HG02610 (cell line): ENCODE measurements around the gene C1QTNF1.
"Not testable (repeated sequence)": the region's sequence is repeated elsewhere in the genome, so short reads cannot be mapped to it uniquely, and the experiment has no call there.

ENCODE experiments used
- ATAC-seq: cut with Tn5 transposase; IDR thresholded peaks from one replicate; pipeline ENCODE4 v1.9.1; 2021; ENCODE audit warnings: mild to moderate bottlenecking, moderate library complexity; ENCODE audit not compliant: unreplicated experiment

Gene C1QTNF1

DNA sequence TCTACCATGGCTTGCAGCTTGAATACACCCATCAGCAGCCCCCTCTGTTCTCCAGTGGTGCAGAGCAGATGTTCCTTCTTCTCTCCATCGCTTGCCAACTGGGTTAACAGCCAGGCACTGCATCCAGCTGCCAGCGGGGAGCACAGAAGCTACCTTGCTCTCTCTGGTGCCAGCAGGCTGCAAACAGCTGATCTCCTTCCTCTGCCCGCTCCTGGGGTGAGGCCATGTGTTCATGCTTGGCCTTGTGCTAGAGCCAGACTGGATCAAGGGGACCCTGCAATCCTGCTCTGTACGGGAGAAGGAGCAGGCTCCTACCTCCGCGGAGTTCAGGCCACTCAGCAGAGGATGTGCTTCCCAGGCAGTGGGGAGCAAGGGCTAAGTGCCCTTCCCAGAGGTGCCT lies 26.6 kb downstream of the C1QTNF1 start:
- no peak for ATAC-seq

DNA sequence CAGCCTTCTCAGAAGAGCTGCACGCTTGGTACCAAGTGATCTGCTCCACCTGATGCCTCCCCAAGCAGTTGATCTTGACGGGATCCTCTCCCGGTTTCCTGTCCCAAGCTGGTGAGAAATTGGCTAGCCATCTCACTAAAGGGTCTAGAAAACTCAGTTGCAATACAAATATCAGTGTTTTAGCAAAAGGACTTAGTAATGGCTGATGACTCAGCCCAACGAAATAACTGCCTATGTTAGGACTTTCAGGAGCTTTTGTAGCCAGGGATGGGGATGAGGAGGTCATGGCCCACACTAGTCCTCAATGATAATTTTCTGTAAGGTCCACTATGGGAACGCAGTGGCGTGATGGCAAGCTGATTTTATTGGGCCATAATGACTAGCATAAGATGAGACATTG lies 27.3 kb downstream of the C1QTNF1 start:
- no peak for ATAC-seq

DNA sequence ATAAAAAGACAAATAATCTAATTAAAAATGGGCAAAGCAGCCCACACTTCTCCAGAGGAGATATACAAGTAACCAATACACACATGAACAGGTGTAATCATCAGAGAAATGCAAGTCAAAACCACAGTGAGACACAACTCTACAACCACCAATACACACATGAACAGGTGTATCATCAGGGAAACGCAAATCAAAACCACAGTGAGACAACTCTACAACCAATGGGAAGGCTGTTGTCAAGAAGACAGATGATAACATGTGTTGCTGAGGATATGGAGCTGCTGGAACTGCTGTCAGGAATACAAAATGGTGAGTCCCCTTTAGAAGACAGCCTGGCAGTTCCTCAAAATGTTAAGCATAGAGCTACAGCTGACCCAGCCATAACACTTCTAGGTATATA lies 28.2 kb downstream of the C1QTNF1 start:
- no peak for ATAC-seq

DNA sequence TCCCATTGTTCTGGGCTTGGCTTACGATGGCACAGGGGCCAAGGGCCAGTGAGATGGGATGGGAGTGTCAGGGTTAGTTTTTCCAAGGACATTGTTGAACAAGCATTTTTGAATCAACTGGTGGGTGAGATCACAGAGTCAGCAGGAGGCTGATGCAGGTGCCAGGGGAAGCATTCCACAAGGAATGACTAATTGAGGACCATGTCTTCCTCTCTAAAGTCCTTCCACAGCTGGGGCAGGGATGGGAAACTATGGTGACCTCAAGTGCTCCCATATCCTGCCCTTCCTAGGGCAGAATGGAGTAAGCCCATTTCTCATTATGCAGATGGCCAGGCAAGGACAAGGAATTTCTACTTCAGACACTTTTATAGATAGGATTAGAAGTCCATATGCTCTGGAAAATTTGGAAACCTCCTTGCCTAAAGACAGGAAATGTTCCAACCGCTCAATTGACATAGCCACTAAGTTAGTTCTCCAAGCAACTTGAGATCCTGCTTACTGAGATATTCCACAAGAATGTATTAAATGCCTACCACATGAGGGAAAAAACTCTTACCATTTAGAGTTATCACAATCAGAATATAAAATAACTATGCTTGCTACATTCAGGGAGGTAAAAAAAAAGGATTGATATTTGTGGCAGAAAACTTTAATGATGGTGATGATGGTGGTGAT lies 29.4 kb downstream of the C1QTNF1 start:
- ATAC-seq: no peak

DNA sequence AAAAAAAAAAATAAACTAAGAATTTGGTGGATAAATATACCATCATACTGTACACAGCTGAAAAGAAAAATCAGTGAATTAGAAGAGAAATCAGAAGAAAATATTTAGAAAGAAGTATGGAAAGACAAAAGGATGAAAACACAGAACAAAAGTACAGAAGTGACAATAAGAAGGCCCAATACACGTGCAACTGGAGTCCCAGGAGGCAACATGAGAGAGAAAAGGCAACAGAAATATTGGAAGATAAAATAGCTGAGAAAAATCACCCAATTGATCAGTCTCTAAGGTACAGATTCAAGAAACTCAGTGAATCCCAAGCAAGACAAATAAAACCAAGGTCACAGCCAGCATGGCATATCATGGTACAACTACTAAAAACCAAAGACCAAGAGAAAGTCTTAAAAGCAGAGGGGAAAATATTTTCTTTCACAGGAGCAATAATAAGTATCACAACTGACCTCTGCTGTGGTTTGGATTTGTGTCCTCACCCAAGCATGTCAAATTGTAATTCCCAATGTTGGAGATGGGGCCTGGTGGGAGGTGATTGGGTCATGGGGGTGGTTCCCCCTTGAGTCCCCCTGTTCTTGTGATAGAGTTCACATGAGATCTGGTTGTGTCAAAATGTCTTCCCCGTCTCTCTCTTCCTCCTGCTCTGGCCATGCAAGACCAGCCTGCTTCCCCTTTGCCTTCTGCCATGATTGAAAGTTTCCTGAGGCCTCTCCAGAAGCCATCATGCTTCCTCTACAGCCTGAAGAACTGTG lies 30.4 kb downstream of the C1QTNF1 start:
- ATAC-seq: no peak

DNA sequence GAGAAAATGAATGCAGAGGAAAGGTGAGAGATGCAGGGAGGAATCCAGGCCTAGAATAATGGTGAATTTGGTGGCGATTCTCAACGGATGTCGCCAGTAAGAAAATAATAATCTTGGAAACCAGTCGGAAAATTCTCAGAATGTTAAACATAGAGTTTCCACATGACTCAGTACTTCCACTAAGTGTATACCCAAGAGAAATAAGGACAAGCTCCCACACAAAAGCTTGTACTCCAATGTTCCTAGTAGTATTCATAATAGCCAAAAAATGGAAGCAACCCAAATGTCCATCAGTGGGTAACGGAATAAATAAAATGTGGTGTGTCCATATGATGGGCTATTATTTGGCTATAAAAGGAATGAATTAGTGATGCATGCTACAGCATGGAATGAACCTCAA lies 31.2 kb downstream of the C1QTNF1 start:
- ATAC-seq: no peak

DNA sequence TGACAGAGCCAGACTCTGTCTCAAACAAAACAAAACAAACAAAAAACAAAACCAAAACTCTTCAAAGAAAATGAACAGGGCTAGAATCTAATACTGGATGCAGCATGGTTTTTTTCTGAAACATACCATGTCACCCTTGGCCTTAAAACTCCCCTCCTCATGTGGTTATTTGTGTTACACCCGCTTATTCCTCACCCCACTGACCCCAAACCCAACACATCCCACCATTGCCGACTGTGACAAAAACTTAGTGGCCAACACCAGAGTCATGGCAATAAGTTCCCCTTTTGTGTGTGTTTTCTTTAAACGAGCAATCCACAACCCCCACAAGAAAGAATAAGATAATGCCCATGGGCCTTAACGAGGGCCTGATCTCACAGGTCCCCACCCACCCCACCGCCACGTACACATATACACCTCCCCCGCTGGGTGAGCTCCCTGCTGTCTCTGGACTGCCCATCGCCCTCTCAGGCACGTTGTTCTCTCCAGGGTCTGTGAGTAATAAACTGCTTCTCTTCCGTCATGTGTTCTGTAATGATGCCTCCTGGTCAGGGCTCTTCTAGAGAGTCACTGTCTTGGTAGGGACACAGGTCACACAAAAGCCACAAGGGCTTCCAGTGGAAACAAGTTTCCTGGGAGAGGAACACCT lies 33.9 kb downstream of the C1QTNF1 start:
- no peak for ATAC-seq

DNA sequence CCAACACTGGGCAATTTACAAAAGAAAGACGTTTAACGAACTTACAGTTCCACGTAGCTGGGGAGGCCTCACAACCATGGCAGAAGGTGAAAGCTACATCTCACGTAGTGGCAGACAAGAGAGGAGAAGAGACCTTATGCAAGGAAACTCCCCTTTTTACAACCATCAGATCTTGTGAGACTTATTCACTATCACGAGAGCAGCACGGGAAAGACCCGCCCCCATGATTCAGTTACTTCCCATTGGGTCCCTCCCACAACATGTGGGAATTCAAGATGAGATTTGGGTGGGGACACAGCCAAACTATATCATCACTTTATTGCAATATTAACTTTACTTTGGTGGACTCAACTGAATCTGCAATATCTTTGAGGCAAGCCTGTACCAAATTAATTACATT lies 38.7 kb downstream of the C1QTNF1 start:
- ATAC-seq: no peak

DNA sequence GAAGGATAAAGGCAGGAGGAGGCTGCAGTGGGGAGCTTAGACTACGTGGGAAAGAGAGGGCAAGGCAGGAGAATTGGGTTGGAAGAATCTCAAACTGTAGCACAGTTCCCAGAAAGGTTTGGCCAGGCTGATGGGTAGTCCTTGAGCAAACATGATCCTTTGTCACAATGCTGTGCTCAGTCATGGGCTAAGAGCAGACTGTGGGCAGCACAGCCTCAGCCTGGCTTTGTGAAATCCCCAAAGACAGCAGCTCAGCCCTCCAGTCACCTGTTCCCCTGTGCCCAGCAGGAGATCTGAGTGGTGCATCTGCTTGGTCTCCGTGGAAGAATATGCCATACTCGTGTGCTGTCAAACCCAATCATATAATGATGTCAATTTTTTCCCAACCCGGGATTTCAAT lies 40.1 kb downstream of the C1QTNF1 start:
- ATAC-seq: no peak

DNA sequence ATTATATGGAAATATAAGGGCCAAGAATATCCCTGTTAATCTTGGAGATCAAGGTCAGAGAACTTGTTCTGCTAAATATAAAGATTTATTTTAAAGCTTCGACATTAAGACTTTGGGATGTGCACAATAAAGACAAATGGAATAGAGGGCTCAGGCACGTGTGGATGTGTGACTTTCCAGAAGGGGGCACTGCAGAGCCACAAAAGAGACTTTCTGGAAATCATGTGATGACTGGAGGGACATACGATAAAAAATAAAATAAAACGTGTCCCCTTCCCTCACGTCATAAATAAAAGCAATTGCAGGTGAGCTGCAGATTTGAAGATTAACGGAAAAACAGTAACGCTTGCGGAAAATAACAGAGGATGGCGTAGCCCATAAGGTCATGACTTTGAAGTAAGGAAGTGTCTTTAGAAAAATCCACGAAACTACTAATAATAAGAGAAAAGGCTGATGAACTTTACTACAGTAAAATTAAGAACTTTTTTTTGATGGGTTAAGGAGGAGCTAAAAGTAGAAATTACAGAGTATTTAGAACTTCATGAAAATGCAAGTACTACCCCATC lies 41.2 kb downstream of the C1QTNF1 start:
- ATAC-seq: no peak

DNA sequence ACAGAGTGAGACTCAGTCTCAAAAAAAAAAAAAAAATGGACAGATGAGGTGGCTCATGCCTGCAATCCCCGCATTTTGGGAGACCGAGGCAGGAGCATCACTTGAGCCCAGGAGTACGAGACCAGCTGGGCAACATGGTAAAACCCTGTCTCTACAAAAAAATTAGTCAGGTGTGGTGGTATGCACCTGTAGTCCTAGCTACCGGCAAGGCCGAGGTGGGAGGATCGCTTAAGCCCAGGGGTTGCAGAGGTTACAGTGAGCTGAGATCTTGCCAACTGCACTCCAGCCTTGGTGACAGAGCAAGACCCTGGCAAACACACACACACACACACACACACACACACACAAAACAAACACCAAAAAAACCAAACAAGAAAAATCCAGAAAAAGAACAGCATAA lies 43.0 kb downstream of the C1QTNF1 start:
- no peak for ATAC-seq

DNA sequence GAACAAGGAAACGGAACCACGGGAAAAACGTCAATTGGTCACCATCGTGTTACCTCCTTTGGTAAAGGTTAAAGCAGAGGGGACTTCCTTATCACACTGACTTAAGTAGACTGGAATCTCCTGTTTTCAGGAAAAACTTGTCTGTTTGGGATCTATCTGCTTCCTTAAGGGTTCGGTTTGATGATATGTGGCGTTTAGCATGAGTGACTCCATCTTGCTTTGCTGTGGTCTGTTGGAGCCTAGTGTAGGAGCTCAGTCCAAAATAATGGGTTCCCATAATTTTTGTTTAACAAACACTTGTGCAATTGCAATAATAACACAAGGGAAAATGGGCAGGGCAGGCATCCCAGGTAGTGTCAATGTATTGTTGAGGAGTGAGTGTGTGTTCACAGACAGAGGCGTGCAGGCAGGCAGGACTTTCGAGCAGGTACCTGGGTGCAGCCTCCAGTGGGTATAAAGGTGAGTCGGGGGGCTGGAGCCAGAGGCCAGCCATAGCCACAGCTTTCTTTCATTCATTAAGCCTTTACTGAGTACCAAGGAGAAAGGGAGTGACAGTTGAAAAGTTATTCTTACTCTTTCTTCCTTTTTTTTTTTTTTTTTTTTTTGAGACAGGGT lies 46.4 kb downstream of the C1QTNF1 start:
- ATAC-seq: no peak

DNA sequence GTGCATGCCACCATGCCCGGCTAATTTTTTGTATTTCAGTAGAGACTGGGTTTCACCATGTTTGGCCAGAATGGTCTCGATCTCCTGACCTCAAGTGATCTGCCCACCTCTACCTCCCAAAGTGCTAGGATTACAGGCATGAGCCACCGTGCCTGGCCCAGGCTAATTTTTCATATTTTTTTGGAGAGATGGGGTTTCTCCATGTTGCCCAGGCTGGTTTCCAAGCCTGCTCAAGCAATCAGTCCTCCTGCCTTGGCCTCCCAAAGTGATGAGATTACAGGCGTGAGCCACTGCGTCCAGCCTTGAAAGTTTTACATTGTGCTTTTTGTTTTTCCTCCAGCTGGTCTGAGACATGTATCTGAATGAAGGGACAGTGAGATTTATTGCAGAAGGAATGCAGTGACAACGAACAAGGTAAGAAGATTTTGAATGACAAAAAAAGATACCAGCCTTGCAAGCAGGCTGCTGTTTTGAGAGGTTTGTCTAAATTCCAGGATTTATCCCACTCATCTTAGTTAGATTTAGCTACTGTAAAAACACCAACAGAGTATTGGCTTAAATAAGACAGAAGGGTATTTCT lies 47.3 kb downstream of the C1QTNF1 start:
- ATAC-seq: no peak

DNA sequence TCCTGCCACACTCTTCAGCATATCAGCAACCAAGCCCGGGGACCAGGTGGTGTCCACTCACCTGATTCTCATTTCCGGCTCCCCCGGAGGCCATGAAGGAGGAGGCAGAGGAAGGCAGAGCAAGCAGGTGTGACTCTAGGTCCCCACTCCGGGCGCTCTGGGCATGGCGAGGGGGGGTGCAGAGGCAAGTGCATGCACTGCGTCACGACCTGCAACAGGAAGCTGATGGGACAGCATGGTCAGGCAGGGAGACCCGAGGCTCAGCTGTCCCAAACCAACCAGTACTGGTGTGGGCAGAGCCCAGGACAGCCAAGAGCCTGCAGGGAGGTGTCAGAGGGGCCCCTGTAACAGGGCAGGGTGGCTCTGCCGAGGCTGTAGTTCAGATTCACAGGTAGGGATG lies 48.6 kb downstream of the C1QTNF1 start:
- no peak for ATAC-seq

DNA sequence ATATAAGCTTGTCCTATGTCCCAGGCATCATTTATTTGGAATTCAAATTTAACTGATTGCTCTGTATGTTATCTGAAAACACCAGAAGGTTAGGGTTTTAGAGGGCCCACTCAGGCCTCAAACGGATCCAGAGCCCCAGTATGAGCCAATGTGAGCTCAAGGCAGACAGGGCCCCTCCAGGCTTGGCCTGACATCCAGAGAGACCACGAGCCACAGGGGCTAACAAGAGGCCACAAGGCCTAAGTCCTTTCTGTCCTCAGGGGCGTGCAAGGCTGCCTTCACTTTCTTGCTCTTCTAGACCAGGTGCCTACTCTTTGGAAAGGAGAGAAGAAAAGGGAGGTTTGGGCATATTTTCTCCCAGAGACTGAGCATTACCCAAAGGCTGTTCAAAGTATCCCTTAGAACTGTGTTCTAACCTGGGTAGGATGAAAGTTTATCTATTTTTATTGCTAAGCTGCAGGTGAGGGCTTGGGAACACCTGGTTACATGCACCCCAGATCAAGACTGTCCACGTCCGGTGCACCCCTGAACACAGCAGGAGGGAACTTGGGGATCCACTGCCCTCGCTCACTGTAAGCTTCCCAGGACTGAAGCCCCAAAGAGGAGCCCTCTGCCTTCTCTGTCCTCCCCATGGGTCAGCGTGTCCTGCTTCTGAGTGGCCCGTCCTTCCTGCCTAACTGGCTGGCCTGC lies 49.2 kb downstream of the C1QTNF1 start:
- ATAC-seq: no peak

DNA sequence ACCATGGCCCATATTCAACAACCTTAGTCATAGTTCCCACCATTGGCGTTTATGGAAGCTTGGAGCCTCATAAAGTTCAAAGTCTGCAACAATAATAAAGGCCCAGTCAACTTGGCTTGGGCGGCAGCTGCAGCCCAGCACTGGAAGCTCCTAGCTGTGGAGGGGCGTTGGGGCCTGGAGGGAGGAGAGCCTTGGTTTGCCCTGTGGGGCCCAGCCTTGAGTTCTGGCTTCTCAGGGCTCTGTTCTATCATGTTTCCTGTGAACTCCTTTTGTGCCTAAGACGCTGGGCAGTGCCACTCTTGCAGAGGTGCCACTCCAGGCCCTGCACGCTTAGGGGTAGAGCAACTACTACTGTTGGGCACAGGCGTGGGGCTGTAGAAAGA lies 49.7 kb downstream of the C1QTNF1 start:
- ATAC-seq: no peak

DNA sequence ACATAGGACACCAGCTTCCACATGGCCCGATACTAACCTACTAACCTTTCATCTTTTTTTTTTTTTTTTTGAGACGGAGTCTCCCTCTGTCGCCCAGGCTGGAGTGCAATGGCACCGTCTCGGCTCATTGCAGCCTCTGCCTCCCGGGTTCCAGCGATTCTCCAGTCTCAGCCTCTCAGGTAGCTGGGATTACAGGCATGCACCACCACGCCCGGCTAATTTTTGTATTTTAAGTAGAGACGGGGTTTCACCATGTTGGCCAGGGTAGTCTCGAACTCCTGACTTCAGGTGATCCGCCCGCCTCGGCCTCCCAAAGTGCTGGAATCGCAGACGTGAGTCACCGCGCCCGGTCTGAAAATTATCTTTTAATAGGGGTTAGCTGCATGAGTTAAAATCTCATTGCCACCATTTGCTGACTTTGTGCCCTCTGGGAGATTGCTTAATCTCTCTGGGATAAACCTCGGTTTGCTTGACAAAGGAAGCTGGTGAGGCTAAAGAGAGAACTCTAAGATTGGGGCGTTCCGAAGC lies 50.2 kb downstream of the C1QTNF1 start:
- not testable (repeated sequence) for ATAC-seq

DNA sequence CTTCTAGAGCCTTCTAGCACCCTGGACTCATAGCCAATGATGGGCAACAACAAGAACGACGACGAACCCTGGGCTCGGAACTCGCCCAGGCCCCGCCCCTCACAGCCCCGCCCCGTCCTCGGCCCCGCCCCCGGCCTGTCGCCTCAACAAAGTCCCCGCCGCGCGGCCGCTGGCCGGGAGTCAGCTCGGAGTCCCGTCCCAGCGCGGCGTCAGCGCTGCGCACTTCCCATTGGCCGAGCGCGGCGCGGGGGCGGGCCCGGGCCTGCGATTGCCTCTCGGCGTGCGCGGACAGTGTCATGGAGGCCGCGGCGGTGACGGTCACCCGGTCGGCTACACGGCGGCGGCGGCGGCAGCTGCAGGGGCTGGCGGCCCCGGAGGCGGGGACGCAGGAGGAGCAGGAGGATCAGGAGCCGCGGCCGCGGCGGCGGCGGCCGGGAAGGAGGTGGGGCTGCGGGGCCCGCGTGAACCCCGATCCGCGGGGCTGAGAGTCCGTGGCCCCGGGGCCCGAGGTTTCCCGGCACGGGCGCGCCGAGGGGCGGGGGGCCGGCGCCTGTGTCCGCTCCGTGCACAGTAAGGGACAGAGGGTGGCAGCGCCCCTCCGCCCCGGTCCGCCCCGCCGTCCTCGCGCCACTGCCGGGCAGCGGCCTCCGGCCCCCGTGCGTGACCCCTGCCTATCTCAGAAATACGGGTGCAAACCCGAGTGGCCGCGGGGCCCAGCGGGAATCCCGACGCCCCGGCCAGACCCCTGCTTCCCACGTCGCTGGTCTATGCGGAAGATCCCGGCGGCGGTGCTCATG lies 50.9 kb downstream of the C1QTNF1 start, which contains the start of gene ENGASE:
TSS of gene ENGASE (plus strand) at position 176 of the 797 bp plus-strand sequence. CDS start at position 297, 121 bp downstream.
- ATAC-seq: peak; percentile 93

DNA sequence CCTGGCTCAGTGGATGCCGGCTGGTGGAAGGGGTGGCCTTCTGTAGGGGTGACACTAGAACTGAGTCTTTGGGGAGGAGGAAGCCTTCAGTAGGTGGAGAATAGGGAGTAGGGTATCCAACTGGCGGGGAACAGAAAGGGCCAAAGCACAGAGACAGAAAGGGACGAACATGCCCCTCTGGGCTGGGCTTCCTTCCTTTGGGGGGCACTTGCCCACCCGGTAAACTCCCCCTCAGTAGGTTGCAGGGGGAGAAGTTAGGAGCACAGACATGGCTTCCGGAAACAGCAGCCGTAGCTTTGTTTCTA lies 51.4 kb downstream of the C1QTNF1 start:
- no peak for ATAC-seq
